Measurements from ENCODE around the gene SLC27A1.

The SLC27A1 gene

GRCh38 chr19:17525141-17525540 is 54.8 kb downstream of the SLC27A1 start:
- no peak for TF ChIP-seq CTCF (IDR thresholded peaks at IDR 0.05; ENCODE audit: extremely low read depth, insufficient read depth, missing control alignments)
- DNase-seq (ENCODE audit: low spot score) = no peak
- in situ Hi-C loops (cut with MboI; ENCODE audit: low pct_unique_long_range_greater_than_20kb, low sequenced_read_pairs, unreplicated experiment) = no loop called here

- DNase-seq (ENCODE audit: low spot score) = peak; percentile 68
- in situ Hi-C loops (cut with MboI; ENCODE audit: low pct_unique_long_range_greater_than_20kb, low sequenced_read_pairs, unreplicated experiment) = no loop called here
- no peak for TF ChIP-seq CTCF (IDR thresholded peaks at IDR 0.05; ENCODE audit: extremely low read depth, insufficient read depth, missing control alignments)
Measured at GRCh38 chr19:17526922-17527321, 56.6 kb downstream of the SLC27A1 start.

DNA sequence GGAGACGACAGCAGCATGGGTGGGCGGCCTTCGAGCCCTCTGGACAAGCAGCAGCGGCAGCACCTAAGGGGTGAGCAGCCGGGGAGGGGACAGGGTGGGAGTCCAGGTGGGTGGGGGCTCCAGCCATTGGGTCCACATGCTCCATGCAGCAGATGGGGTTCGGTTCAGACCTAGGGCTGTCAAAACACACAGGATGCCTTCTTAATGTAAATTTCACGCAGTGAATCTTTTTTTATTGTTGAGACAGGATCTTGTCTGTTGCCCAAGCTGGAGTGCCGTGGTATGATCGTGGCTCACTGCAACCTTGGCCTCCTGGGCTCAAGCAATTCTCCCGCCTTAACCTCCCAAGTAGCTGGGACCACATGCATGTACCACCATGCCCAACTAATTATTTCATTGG is 57.0 kb downstream of the SLC27A1 start:
- in situ Hi-C loops (cut with MboI; ENCODE audit: low pct_unique_long_range_greater_than_20kb, low sequenced_read_pairs, unreplicated experiment) = no loop called here

GRCh38 chr19:17528610-17529009 is 58.3 kb downstream of the SLC27A1 start:
- TF ChIP-seq CTCF (IDR thresholded peaks at IDR 0.05; ENCODE audit: extremely low read depth, insufficient read depth, missing control alignments) = no peak
- in situ Hi-C loops (cut with MboI; ENCODE audit: low pct_unique_long_range_greater_than_20kb, low sequenced_read_pairs, unreplicated experiment) = no loop called here
- DNase-seq (ENCODE audit: low spot score) = no peak

More for the DNA sequence above, 57.0 kb downstream of the SLC27A1 start:
- TF ChIP-seq CTCF (IDR thresholded peaks at IDR 0.05; ENCODE audit: extremely low read depth, insufficient read depth, missing control alignments) = no peak
- no peak for DNase-seq (ENCODE audit: low spot score)

DNA sequence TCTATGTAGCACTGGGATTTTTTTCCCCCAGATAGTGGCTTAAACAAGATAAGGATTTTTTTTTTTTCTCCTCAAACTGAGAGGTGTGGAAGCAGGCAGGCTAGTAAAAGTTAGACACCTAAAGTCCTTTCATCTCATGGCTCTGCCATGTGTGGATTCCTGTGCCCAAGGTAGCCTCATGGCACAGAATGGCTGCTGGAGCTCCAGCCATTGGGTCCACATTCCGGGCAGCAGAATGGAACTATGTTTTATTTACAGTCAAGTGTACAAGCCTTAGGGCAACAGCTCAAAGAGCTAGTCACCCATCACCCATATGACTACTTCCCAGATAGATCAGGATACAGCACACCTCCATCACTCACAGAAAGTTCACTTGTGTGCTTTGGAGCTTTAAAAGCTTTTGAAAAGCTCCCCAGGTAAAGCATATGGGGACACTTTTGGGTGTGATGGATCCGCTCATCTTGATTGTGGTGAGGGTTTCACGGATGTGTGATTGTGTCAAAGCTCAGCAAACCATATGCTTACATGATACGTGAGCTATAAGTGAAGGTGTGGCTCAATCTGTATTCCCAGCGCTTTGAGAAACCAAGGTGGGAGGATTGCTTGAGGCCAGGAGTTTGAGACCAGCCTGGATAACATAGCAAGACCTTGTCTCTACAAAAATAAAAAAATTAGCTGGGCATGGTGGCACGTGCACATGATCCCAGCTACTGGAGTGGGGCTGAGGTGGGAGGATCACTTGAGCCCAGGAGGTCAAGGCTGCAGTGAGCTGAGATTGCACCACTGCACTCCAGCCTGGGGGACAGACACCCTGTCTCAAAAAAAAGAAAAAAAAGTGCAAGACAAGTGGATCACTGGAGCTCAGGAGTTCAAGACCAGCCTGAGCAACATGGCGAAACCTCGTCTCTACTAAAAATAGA is 59.2 kb downstream of the SLC27A1 start:
- no peak for TF ChIP-seq CTCF (IDR thresholded peaks at IDR 0.05; ENCODE audit: extremely low read depth, insufficient read depth, missing control alignments)
- no peak for DNase-seq (ENCODE audit: low spot score)
- in situ Hi-C loops (cut with MboI; ENCODE audit: low pct_unique_long_range_greater_than_20kb, low sequenced_read_pairs, unreplicated experiment) = no loop called here

- in situ Hi-C loops (cut with MboI; ENCODE audit: low pct_unique_long_range_greater_than_20kb, low sequenced_read_pairs, unreplicated experiment) = no loop called here
- TF ChIP-seq CTCF (IDR thresholded peaks at IDR 0.05; ENCODE audit: extremely low read depth, insufficient read depth, missing control alignments) = no peak
- no peak for DNase-seq (ENCODE audit: low spot score)
Measured at GRCh38 chr19:17530586-17530985, 60.3 kb downstream of the SLC27A1 start.

All from GM13977 (cell line).